ENCODE measurements around the gene FBXO7.

The FBXO7 gene

GRCh38 chr22:32546496-32546895 lies 71.9 kb downstream of the FBXO7 start:
- no peaks in the 10 kb centered on the region for H3K9me3 ChIP-seq (ENCODE audit: control insufficient read depth, insufficient read depth, low read depth, low read length)
- CTCF ChIA-PET, result no interaction called here
- POLR2A ChIA-PET, result interaction anchor here (0.5 kb wide), 1 partner anchor 893 kb away, joined by 5 read pairs; no protein-coding TSS in a partner anchor
- TF ChIP-seq ZNF548 (tag by site-specific recombination; IDR thresholded peaks at IDR 0.05) (no peak), EGR2 (tag by site-specific recombination; IDR thresholded peaks at IDR 0.05; ENCODE audit: low read depth) (0 out of 2 replicates have a peak, but pooled peaks have one; percentile 15), ZFP41 (tag by site-specific recombination; IDR thresholded peaks at IDR 0.05; ENCODE audit: borderline replicate concordance) (no peak), ZNF121 (tag by site-specific recombination; IDR thresholded peaks at IDR 0.05) (no peak)
- TF ChIP-seq, protein P1, sequence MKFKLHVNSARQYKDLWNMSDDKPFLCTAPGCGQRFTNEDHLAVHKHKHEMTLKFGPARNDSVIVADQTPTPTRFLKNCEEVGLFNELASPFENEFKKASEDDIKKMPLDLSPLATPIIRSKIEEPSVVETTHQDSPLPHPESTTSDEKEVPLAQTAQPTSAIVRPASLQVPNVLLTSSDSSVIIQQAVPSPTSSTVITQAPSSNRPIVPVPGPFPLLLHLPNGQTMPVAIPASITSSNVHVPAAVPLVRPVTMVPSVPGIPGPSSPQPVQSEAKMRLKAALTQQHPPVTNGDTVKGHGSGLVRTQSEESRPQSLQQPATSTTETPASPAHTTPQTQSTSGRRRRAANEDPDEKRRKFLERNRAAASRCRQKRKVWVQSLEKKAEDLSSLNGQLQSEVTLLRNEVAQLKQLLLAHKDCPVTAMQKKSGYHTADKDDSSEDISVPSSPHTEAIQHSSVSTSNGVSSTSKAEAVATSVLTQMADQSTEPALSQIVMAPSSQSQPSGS (tag by site-specific recombination; IDR thresholded peaks at IDR 0.05; ENCODE audit: low read depth), result no peak
- H3K4me3 ChIP-seq (ENCODE audit: low read depth, low read length), result no peak overlapping the region
- H3K4me1 ChIP-seq (ENCODE audit: control insufficient read depth, insufficient read depth, low read length), result no peaks in the 10 kb centered on the region
- H3K27ac ChIP-seq (ENCODE audit: extremely low read depth, low read depth, low read length), result no peak overlapping the region
- no peaks in the 10 kb centered on the region for H3K36me3 ChIP-seq (ENCODE audit: control insufficient read depth in 2 of 2, insufficient read depth in 1 of 2, low read length in 2 of 2)

DNA sequence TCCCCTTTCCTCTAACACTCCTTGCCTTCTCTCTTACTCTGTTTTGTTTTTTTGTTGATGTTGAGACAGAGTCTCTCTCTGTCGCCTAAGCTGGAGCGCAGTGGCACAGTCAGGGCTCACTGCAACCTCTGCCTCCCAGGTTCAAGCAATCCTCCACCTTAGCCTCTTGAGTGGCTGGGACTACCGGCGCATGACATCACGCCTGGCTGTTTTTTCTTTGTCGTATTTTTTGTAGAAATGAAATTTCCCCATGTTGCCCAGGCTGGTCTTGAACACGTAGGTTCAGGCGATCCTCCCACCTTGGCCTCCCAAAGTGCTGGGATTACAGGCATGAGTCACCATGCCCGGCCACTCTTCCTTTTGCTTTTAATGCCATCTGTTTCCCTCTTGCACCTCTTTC lies 72.3 kb downstream of the FBXO7 start:
- Histone ChIP-seq H3K9me3 (ENCODE audit: control insufficient read depth, insufficient read depth, low read depth, low read length) (no peaks in the 10 kb centered on the region), H3K4me1 (ENCODE audit: control insufficient read depth, insufficient read depth, low read length) (no peaks in the 10 kb centered on the region), H3K36me3 (ENCODE audit: control insufficient read depth in 2 of 2, insufficient read depth in 1 of 2, low read length in 2 of 2) (no peaks in the 10 kb centered on the region), H3K27ac (ENCODE audit: extremely low read depth, low read depth, low read length) (no peak overlapping the region), H3K4me3 (ENCODE audit: low read depth, low read length) (no peak overlapping the region)
- ChIA-PET POLR2A (no interaction called here), CTCF (no interaction called here)
- TF ChIP-seq EGR2 (tag by site-specific recombination; IDR thresholded peaks at IDR 0.05; ENCODE audit: low read depth) (0 out of 2 replicates have a peak, but pooled peaks have one; percentile 3), PRDM1 (tag by site-specific recombination; IDR thresholded peaks at IDR 0.05) (0 out of 2 replicates have a peak, but pooled peaks have one; percentile 29), ZNF707 (tag by site-specific recombination; IDR thresholded peaks at IDR 0.05) (no peak), ZNF544 (tag by site-specific recombination; IDR thresholded peaks at IDR 0.05) (no peak), ZNF701 (tag by site-specific recombination; IDR thresholded peaks at IDR 0.05) (no peak), OSR2 (tag by site-specific recombination; IDR thresholded peaks at IDR 0.05) (no peak), ZNF518A (tag by site-specific recombination; conservative IDR thresholded peaks at IDR 0.05; ENCODE audit: low read depth) (no peak)

DNA sequence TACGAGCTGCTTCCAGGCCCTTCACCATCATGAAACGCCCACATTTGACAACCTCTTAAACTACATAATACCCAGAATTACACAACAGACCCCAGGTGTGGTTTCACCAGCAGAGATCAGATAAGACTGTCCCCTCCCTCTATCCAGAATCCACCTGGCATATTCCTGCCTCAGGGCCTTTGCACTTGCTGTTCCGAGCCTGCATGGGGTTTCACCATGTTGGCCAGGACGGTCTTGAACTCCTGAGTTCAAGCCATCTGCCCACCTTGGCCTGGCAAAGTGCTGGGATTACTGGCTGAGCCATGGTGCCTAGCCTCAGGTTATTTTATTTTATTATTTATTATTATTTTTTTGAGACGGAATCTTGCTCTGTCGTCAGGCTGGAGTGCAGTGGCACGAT lies 73.4 kb downstream of the FBXO7 start:
- Histone ChIP-seq H3K4me3 (ENCODE audit: low read depth, low read length) (no peak overlapping the region), H3K36me3 (ENCODE audit: control insufficient read depth in 2 of 2, insufficient read depth in 1 of 2, low read length in 2 of 2) (no peaks in the 10 kb centered on the region), H3K4me1 (ENCODE audit: control insufficient read depth, insufficient read depth, low read length) (no peaks in the 10 kb centered on the region), H3K27ac (ENCODE audit: extremely low read depth, low read depth, low read length) (no peak overlapping the region), H3K9me3 (ENCODE audit: control insufficient read depth, insufficient read depth, low read depth, low read length) (no peaks in the 10 kb centered on the region)
- ChIA-PET POLR2A (no interaction called here), CTCF (no interaction called here)
- no peak for TF ChIP-seq KLF17 (tag by site-specific recombination; IDR thresholded peaks at IDR 0.05)
- TF ChIP-seq ZNF660 (tag by site-specific recombination; IDR thresholded peaks at IDR 0.05), result no peak
- TF ChIP-seq ZNF623 (tag by site-specific recombination; IDR thresholded peaks at IDR 0.05), result peak; percentile 86
- no peak for TF ChIP-seq KLF10 (tag by site-specific recombination; IDR thresholded peaks at IDR 0.05)
- no peak for TF ChIP-seq ZNF133 (tag by site-specific recombination; IDR thresholded peaks at IDR 0.05)
- TF ChIP-seq YY2 (tag by site-specific recombination; IDR thresholded peaks at IDR 0.05), result no peak
